CD14-positive monocyte (primary cell): ENCODE data around the gene TMEM244. TPM values are rescaled to one million over a fixed set of nuclear protein-coding genes. Genes with fewer than 3 reads are reported as not detected.

Experiments
- DNase-seq, 3 donors: peaks; one replicate each; pipeline ENCODE4 v3.0.0-alpha.2; 2011 to 2022
- H2AFZ ChIP-seq: 2 replicates; pipeline ENCODE4 v1.6.0; 2012; ENCODE audit warnings: mild to moderate bottlenecking, low read depth, low read length, inconsistent platforms; ENCODE audit not compliant: insufficient read depth, poor library complexity, severe bottlenecking
- H3K27ac ChIP-seq, 2 donors: 1 replicate in 1 of 2; 2 replicates in 1 of 2; pipeline ENCODE4 v1.5.1; 2012 to 2013; ENCODE audit warnings: low read length in 2 of 2, control low read depth in 1 of 2, inconsistent platforms in 1 of 2, low read depth in 1 of 2, mild to moderate bottlenecking in 1 of 2
- H3K27me3 ChIP-seq, 2 donors: one replicate each; pipeline versions ENCODE4 v1.6.0 to v1.6.1; 2011 to 2013; ENCODE audit warnings: low read length in 2 of 2; ENCODE audit not compliant: control insufficient read depth in 2 of 2, insufficient read depth in 2 of 2
- H3K36me3 ChIP-seq, 2 donors: replicated peaks in 1 of 2; 1 replicate in 1 of 2; 2 replicates in 1 of 2; pipeline versions ENCODE4 v1.5.1 to v1.6.1; 2012 to 2013; ENCODE audit warnings: low read length in 2 of 2, control low read depth in 1 of 2, inconsistent platforms in 1 of 2, mild to moderate bottlenecking in 1 of 2; ENCODE audit not compliant: insufficient read depth in 2 of 2, control insufficient read depth in 1 of 2
- H3K4me1 ChIP-seq, 2 donors: 1 replicate in 1 of 2; 2 replicates in 1 of 2; pipeline versions ENCODE4 v1.5.1 to v1.6.1; 2012 to 2013; ENCODE audit warnings: low read length in 2 of 2, control low read depth in 1 of 2, inconsistent platforms in 1 of 2, mild to moderate bottlenecking in 1 of 2, moderate library complexity in 1 of 2; ENCODE audit not compliant: insufficient read depth in 2 of 2, control insufficient read depth in 1 of 2
- H3K4me2 ChIP-seq: replicated peaks from 2 replicates; pipeline ENCODE3; 2012; ENCODE audit warnings: low read length, moderate library complexity, mild to moderate bottlenecking; ENCODE audit not compliant: poor library complexity, severe bottlenecking; ENCODE audit errors: extremely low read depth
- H3K4me3 ChIP-seq, 3 experiments: fragments of 200-600 bp in 1 of 3; sonication (generic) in 1 of 3; replicated peaks in 1 of 3; 1 replicate in 2 of 3; 2 replicates in 1 of 3; pipeline ENCODE4 v1.5.1; 2011 to 2013; ENCODE audit warnings: low read length in 3 of 3, mild to moderate bottlenecking in 3 of 3, control low read depth in 2 of 3, low read depth in 2 of 3, inconsistent platforms in 1 of 3, moderate library complexity in 1 of 3
- H3K79me2 ChIP-seq: 2 replicates; pipeline ENCODE4 v1.6.0; 2012; ENCODE audit warnings: mild to moderate bottlenecking, control low read depth, inconsistent platforms, low read length, moderate library complexity; ENCODE audit not compliant: insufficient read depth
- H3K9ac ChIP-seq: 2 replicates; pipeline ENCODE4 v1.6.0; 2017; ENCODE audit warnings: low read length, mild to moderate bottlenecking; ENCODE audit not compliant: insufficient read depth, poor library complexity, severe bottlenecking
- H3K9me3 ChIP-seq, 2 donors: replicated peaks in 1 of 2; 1 replicate in 1 of 2; 2 replicates in 1 of 2; pipeline versions ENCODE4 v1.5.1 to v1.6.1; 2012 to 2013; ENCODE audit warnings: low read length in 2 of 2, control low read depth in 1 of 2; ENCODE audit not compliant: control insufficient read depth in 1 of 2, insufficient read depth in 1 of 2
- H4K20me1 ChIP-seq: 2 replicates; pipeline ENCODE4 v1.6.0; 2012; ENCODE audit warnings: mild to moderate bottlenecking, low read length, control low read depth, moderate library complexity; ENCODE audit not compliant: insufficient read depth
- H3K27ac Mint-ChIP-seq, 7 donors: one replicate each; pipeline ENCODE4 v1.8.0; 2020; ENCODE audit warnings: mild to moderate bottlenecking in 7 of 7, mixed read lengths in 7 of 7, moderate library complexity in 6 of 7, inconsistent platforms in 2 of 7
- H3K27me3 Mint-ChIP-seq, 3 donors: one replicate each; pipeline ENCODE4 v1.8.0; 2021 to 2022; ENCODE audit warnings: low read depth in 3 of 3, mild to moderate bottlenecking in 3 of 3, mixed read lengths in 3 of 3, moderate library complexity in 3 of 3, inconsistent platforms in 1 of 3
- H3K36me3 Mint-ChIP-seq, 2 donors: one replicate each; pipeline ENCODE4 v1.8.0; 2020; ENCODE audit warnings: mixed read lengths in 2 of 2, inconsistent platforms in 1 of 2, mild to moderate bottlenecking in 1 of 2
- H3K4me1 Mint-ChIP-seq: one replicate; pipeline ENCODE4 v1.8.0; 2020; ENCODE audit warnings: mild to moderate bottlenecking, mixed read lengths
- H3K4me3 Mint-ChIP-seq, 2 donors: one replicate each; pipeline ENCODE4 v1.8.0; 2020; ENCODE audit warnings: mild to moderate bottlenecking in 2 of 2, mixed read lengths in 2 of 2, moderate library complexity in 1 of 2
- H3K9me3 Mint-ChIP-seq, 7 donors: one replicate each; pipeline ENCODE4 v1.8.0; 2020 to 2022; ENCODE audit warnings: mixed read lengths in 7 of 7, mild to moderate bottlenecking in 6 of 7, moderate library complexity in 6 of 7, inconsistent platforms in 2 of 7
- CTCF ChIP-seq: fragments of 200-600 bp; IDR thresholded peaks from one replicate; pipeline ENCODE4 v1.8.0; 2022; ENCODE audit warnings: antibody characterized with exemption, mild to moderate bottlenecking
- WGBS: methylation state at CpG from one replicate; pipeline ENCODE4 v1.1.5; 2013; ENCODE audit warnings: missing lambda C conversion rate; ENCODE audit not compliant: insufficient coverage; 5-methylcytosine and 5-hydroxymethylcytosine counted together
- intact Hi-C, 2 donors: fragments of 100-400 bp; cut with micrococcal nuclease; formaldehyde crosslinking; loops; one replicate each; pipeline versions ENCODE4 v1.15.0 to v1.15.1; 2023
- polyA plus RNA-seq, 3 donors: library from polyadenylated mRNA; depleted of rRNA in 1 of 3; unstranded in 2 of 3; stranded (reverse) in 1 of 3; fragments of 300-500 nt in 2 of 3; fragments of >200 nt in 1 of 3; fragmentation: Illumina TruSeq in 2 of 3; gene quantifications; 1 replicate in 2 of 3; 2 replicates in 1 of 3; pipeline ENCODE4 v1.2.3, GENCODE V29; 2012 to 2021

TMEM244 gene
- polyA plus RNA-seq, 3 donors = not detected

DNA sequence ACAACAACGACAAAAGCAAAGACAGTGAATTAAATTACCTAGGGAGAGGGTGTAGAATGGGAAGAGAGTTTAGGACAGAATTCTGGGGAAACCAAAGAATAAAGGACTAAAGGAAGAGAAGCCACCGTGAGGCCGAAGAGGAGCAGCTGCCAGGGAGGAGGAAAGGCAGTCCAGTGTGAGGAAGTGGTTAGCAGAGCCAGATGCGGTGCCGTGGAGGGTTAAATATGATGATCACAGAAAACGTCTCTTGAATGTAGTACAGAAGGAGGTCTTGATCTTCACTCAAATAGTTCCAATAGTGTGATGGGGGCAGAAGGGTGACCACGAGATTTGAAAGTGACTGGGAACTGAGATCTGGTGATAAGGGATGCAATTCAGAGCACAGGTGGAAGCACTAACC, 67.7 kb downstream of the TMEM244 start:
- no peak for DNase-seq
- Histone ChIP-seq H3K27ac (no peak overlapping the region), H3K4me2 (no peak overlapping the region), H2AFZ (no peak overlapping the region), H3K27me3 (no peaks in the 10 kb centered on the region), H3K9ac (no peak overlapping the region), H4K20me1 (no peaks in the 10 kb centered on the region), H3K36me3 (no peaks in the 10 kb centered on the region), H3K79me2 (no peaks in the 10 kb centered on the region), H3K9me3 (no peaks in the 10 kb centered on the region), H3K4me3 (no peak overlapping the region), H3K4me1 (no peaks in the 10 kb centered on the region)
- H3K36me3 Mint-ChIP-seq = no peaks in the 10 kb centered on the region
- peaks cover 0 to 3% (median 0%) of the 10 kb centered on the region in 7 donors for H3K9me3 Mint-ChIP-seq
- no peak for TF ChIP-seq CTCF
- WGBS = 0% methylated on average over 6 of the region's 7 CpGs
- no peak overlapping the region for H3K27ac Mint-ChIP-seq
- H3K4me1 Mint-ChIP-seq = peaks cover 7% of the 10 kb centered on the region
- intact Hi-C loops = no loop called here
- peaks cover 0 to 2% (median 2%) of the 10 kb centered on the region in 3 donors for H3K27me3 Mint-ChIP-seq
- peak overlapping the region in 1 of 2 donors; percentile 50 for H3K4me3 Mint-ChIP-seq

- Histone ChIP-seq H2AFZ (no peak overlapping the region), H3K4me2 (no peak overlapping the region), H3K36me3 (no peaks in the 10 kb centered on the region), H4K20me1 (no peaks in the 10 kb centered on the region), H3K9me3 (no peaks in the 10 kb centered on the region), H3K27me3 (no peaks in the 10 kb centered on the region), H3K27ac (no peak overlapping the region), H3K4me1 (no peaks in the 10 kb centered on the region), H3K9ac (no peak overlapping the region), H3K79me2 (no peaks in the 10 kb centered on the region), H3K4me3 (no peak overlapping the region)
- peaks cover 0 to 3% (median 0%) of the 10 kb centered on the region in 7 donors for H3K9me3 Mint-ChIP-seq
- no peak for DNase-seq
- intact Hi-C loops = no loop called here
- no peak overlapping the region for H3K27ac Mint-ChIP-seq
- no peak for TF ChIP-seq CTCF
- peaks cover 0 to 2% (median 2%) of the 10 kb centered on the region in 3 donors for H3K27me3 Mint-ChIP-seq
- peaks cover 7% of the 10 kb centered on the region for H3K4me1 Mint-ChIP-seq
- no peaks in the 10 kb centered on the region for H3K36me3 Mint-ChIP-seq
- no peak overlapping the region for H3K4me3 Mint-ChIP-seq
- 92% methylated on average over 1 of the region's 4 CpGs for WGBS
These were observed 69.1 kb downstream of the TMEM244 start for GRCh38 chr6:129792049-129792448.
